ENCODE data around the gene FGF4.

FGF4 gene

GRCh38 chr11:69745201-69745600 is 29.9 kb downstream of the FGF4 start (continued):
- TF ChIP-seq ZNF19 (tag by site-specific recombination; IDR thresholded peaks at IDR 0.05; ENCODE audit: low read depth) (no peak), ZBTB10 (tag by site-specific recombination; IDR thresholded peaks at IDR 0.05) (no peak), ZNF670 (tag by site-specific recombination; IDR thresholded peaks at IDR 0.05; ENCODE audit: low read depth) (no peak)

GRCh38 chr11:69744435-69744834 is 30.7 kb downstream of the FGF4 start:
- no peak overlapping the region for H3K4me3 ChIP-seq (ENCODE audit: low read depth, low read length)
- no peak overlapping the region for H3K27ac ChIP-seq (ENCODE audit: extremely low read depth, low read depth, low read length)
- no peaks in the 10 kb centered on the region for H3K4me1 ChIP-seq (ENCODE audit: control insufficient read depth, insufficient read depth, low read length)
- no peaks in the 10 kb centered on the region for H3K9me3 ChIP-seq (ENCODE audit: control insufficient read depth, insufficient read depth, low read depth, low read length)
- CTCF ChIA-PET: no interaction called here
- POLR2A ChIA-PET: interaction anchor here (0.7 kb wide), 1 partner anchor 12 kb away, joined by 5 read pairs; no protein-coding TSS in a partner anchor
- no peaks in the 10 kb centered on the region for H3K36me3 ChIP-seq (ENCODE audit: control insufficient read depth in 2 of 2, insufficient read depth in 1 of 2, low read length in 2 of 2)
- TF ChIP-seq ZNF114 (tag by site-specific recombination; IDR thresholded peaks at IDR 0.05) (no peak), ZNF37A (tag by site-specific recombination; IDR thresholded peaks at IDR 0.05) (no peak), ZFP41 (tag by site-specific recombination; IDR thresholded peaks at IDR 0.05; ENCODE audit: borderline replicate concordance) (no peak), TSHZ1 (tag by site-specific recombination; IDR thresholded peaks at IDR 0.05; ENCODE audit: borderline replicate concordance) (no peak), YY2 (tag by site-specific recombination; IDR thresholded peaks at IDR 0.05) (no peak), ZNF239 (tag by site-specific recombination; IDR thresholded peaks at IDR 0.05) (no peak), ZNF274 (IDR thresholded peaks at IDR 0.05; ENCODE audit: low read length) (no peak), ZNF274 (tag by site-specific recombination; IDR thresholded peaks at IDR 0.05; ENCODE audit: borderline replicate concordance) (no peak), ZNF529 (tag by site-specific recombination; IDR thresholded peaks at IDR 0.05; ENCODE audit: insufficient replicate concordance) (no peak), KLF17 (tag by site-specific recombination; IDR thresholded peaks at IDR 0.05) (no peak), MYNN (tag by site-specific recombination; IDR thresholded peaks at IDR 0.05; ENCODE audit: borderline replicate concordance) (no peak), HOXC10 (CRISPR knock-in tag; IDR thresholded peaks at IDR 0.05) (no peak), ZFP3 (tag by site-specific recombination; IDR thresholded peaks at IDR 0.05; ENCODE audit: low read depth) (no peak), ZBTB10 (tag by site-specific recombination; IDR thresholded peaks at IDR 0.05) (no peak), ZNF423 (tag by site-specific recombination; IDR thresholded peaks at IDR 0.05) (no peak), MZF1 (tag by site-specific recombination; IDR thresholded peaks at IDR 0.05; ENCODE audit: borderline replicate concordance) (no peak), ELK4 (IDR thresholded peaks at IDR 0.05; ENCODE audit: borderline replicate concordance, low read depth, low read length) (no peak), ZNF510 (tag by site-specific recombination; IDR thresholded peaks at IDR 0.05; ENCODE audit: insufficient replicate concordance) (no peak), PRDM4 (tag by site-specific recombination; IDR thresholded peaks at IDR 0.05) (no peak), ZNF404 (tag by site-specific recombination; IDR thresholded peaks at IDR 0.05) (no peak), GLIS2 (tag by site-specific recombination; IDR thresholded peaks at IDR 0.05) (no peak)
